Eye (tissue), 1 donor: ENCODE results near the gene EIF4A3.

Source experiments
- DNase-seq: peaks from one replicate; pipeline ENCODE4 v3.0.0-alpha.2; 2015

EIF4A3 gene

GRCh38 chr17:80132906-80133625, 13.9 kb downstream of the EIF4A3 start:
- no peak for DNase-seq

GRCh38 chr17:80130992-80131391, 15.9 kb downstream of the EIF4A3 start:
- no peak for DNase-seq

GRCh38 chr17:80129006-80129565, 17.8 kb downstream of the EIF4A3 start:
- DNase-seq, result no peak

GRCh38 chr17:80126449-80126715, 20.5 kb downstream of the EIF4A3 start:
- no peak for DNase-seq

GRCh38 chr17:80125656-80126448, 21.1 kb downstream of the EIF4A3 start:
- peak; percentile 55 for DNase-seq

GRCh38 chr17:80124351-80124981, 22.5 kb downstream of the EIF4A3 start:
- peak; percentile 64 for DNase-seq

GRCh38 chr17:80123791-80124190, 23.1 kb downstream of the EIF4A3 start:
- no peak for DNase-seq

- DNase-seq, result no peak
Observed at GRCh38 chr17:80122926-80123505, 23.9 kb downstream of the EIF4A3 start.

GRCh38 chr17:80122026-80122575, 24.8 kb downstream of the EIF4A3 start:
- no peak for DNase-seq

GRCh38 chr17:80119839-80120238, 27.1 kb downstream of the EIF4A3 start:
- no peak for DNase-seq

- DNase-seq, result peak; percentile 76
Observed at GRCh38 chr17:80119271-80119791, 27.6 kb downstream of the EIF4A3 start.

GRCh38 chr17:80118601-80119270, 28.2 kb downstream of the EIF4A3 start:
- DNase-seq, result no peak

- DNase-seq, result no peak
Observed at GRCh38 chr17:80117491-80118401, 29.2 kb downstream of the EIF4A3 start.

- DNase-seq, result no peak
Observed at GRCh38 chr17:80116921-80117380, 30.0 kb downstream of the EIF4A3 start.

- no peak for DNase-seq
Observed at GRCh38 chr17:80116276-80116920, 30.5 kb downstream of the EIF4A3 start.

GRCh38 chr17:80115159-80115558, 31.8 kb downstream of the EIF4A3 start:
- DNase-seq, result no peak

GRCh38 chr17:80114758-80115157, 32.2 kb downstream of the EIF4A3 start:
- DNase-seq, result no peak

GRCh38 chr17:80113033-80113484, 33.9 kb downstream of the EIF4A3 start:
- no peak for DNase-seq

GRCh38 chr17:80112471-80113032, 34.4 kb downstream of the EIF4A3 start:
- DNase-seq, result no peak
